Muscle layer of duodenum (tissue), 2 donors: ENCODE results near the gene MRPS6.

ENCODE experiments used
- H3K27ac ChIP-seq: one replicate; pipeline ENCODE4 v1.7.0; 2013; ENCODE audit warnings: mild to moderate bottlenecking, low read length
- H3K27me3 ChIP-seq: one replicate; pipeline ENCODE4 v1.7.0; 2013; ENCODE audit warnings: low read depth, mild to moderate bottlenecking, control low read depth, low read length
- H3K36me3 ChIP-seq, 2 donors: one replicate each; pipeline ENCODE4 v1.7.0; 2013; ENCODE audit warnings: low read length in 2 of 2, control low read depth in 1 of 2, mild to moderate bottlenecking in 1 of 2; ENCODE audit not compliant: insufficient read depth in 2 of 2, control insufficient read depth in 1 of 2
- H3K4me1 ChIP-seq, 2 donors: one replicate each; pipeline ENCODE4 v1.7.0; 2013; ENCODE audit warnings: low read length in 2 of 2, mild to moderate bottlenecking in 2 of 2, control low read depth in 1 of 2, moderate library complexity in 1 of 2; ENCODE audit not compliant: insufficient read depth in 2 of 2, control insufficient read depth in 1 of 2
- H3K4me3 ChIP-seq, 2 donors: one replicate each; pipeline ENCODE4 v1.7.0; 2013; ENCODE audit warnings: low read length in 2 of 2, low read depth in 1 of 2, mild to moderate bottlenecking in 1 of 2
- H3K9me3 ChIP-seq, 2 donors: one replicate each; pipeline ENCODE4 v1.7.0; 2013; ENCODE audit warnings: low read length in 2 of 2, control low read depth in 1 of 2, mild to moderate bottlenecking in 1 of 2; ENCODE audit not compliant: control insufficient read depth in 1 of 2
- donor health status: healthy.

The MRPS6 gene

GRCh38 chr21:34039678-34040382 lies 33.5 kb upstream of the MRPS6 start:
- H3K4me3 ChIP-seq = no peak overlapping the region
- H3K27ac ChIP-seq = no peak overlapping the region
- H3K4me1 ChIP-seq = no peaks in the 10 kb centered on the region
- no peaks in the 10 kb centered on the region for H3K27me3 ChIP-seq
- H3K9me3 ChIP-seq = no peaks in the 10 kb centered on the region
- H3K36me3 ChIP-seq = no peaks in the 10 kb centered on the region

DNA sequence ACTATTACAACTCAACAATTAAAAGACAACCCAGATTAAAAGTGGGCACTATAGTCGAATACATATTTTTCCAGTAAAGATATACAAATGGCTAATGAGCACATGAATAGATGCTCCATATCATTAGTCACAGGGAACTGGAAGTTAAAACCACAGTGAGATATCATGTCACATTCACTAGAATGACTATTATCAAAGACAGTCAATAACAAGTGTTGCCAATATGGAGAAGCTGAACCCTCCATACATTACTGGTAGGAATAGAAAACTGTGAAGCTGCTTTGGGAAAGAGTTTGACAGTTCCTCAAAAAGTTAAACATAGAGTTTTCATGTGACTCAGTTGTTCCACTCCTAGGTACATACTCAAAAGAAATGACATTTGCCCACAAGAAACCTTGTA lies 30.6 kb upstream of the MRPS6 start:
- Histone ChIP-seq H3K27ac (no peak overlapping the region), H3K27me3 (no peaks in the 10 kb centered on the region), H3K4me3 (no peak overlapping the region), H3K9me3 (no peaks in the 10 kb centered on the region), H3K36me3 (no peaks in the 10 kb centered on the region), H3K4me1 (no peaks in the 10 kb centered on the region)

GRCh38 chr21:34043333-34043732 lies 30.0 kb upstream of the MRPS6 start:
- H3K27ac ChIP-seq = no peak overlapping the region

GRCh38 chr21:34046917-34047316 lies 26.5 kb upstream of the MRPS6 start:
- Histone ChIP-seq H3K4me1 (no peaks in the 10 kb centered on the region), H3K4me3 (no peak overlapping the region), H3K36me3 (no peaks in the 10 kb centered on the region), H3K27me3 (no peaks in the 10 kb centered on the region), H3K27ac (no peak overlapping the region), H3K9me3 (no peaks in the 10 kb centered on the region)

More at GRCh38 chr21:34043333-34043732, 30.0 kb upstream of the MRPS6 start:
- no peaks in the 10 kb centered on the region for H3K27me3 ChIP-seq
- H3K4me1 ChIP-seq = no peaks in the 10 kb centered on the region
- no peaks in the 10 kb centered on the region for H3K36me3 ChIP-seq
- H3K4me3 ChIP-seq = no peak overlapping the region
- H3K9me3 ChIP-seq = no peaks in the 10 kb centered on the region

DNA sequence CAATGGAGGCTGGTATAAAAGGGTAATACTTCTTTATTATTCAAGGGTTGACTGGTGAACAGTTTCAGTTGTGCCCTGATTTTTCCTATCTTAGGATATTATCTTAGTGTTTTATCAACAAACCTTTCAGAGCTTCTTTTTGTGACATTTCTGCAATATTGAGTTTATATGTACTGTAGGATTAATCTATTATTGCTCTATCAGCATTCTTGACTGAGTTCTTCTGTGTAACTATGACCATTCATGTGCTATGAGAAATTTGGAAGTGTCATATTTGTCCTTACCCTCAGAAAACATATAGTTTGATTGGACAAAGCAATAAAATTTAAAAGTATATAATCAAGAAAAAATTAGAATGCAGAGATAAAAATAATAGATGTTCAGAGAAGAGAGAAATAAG lies 25.5 kb upstream of the MRPS6 start:
- Histone ChIP-seq H3K4me3 (no peak overlapping the region), H3K27me3 (no peaks in the 10 kb centered on the region), H3K36me3 (no peaks in the 10 kb centered on the region), H3K4me1 (no peaks in the 10 kb centered on the region), H3K9me3 (no peaks in the 10 kb centered on the region), H3K27ac (no peak overlapping the region)

DNA sequence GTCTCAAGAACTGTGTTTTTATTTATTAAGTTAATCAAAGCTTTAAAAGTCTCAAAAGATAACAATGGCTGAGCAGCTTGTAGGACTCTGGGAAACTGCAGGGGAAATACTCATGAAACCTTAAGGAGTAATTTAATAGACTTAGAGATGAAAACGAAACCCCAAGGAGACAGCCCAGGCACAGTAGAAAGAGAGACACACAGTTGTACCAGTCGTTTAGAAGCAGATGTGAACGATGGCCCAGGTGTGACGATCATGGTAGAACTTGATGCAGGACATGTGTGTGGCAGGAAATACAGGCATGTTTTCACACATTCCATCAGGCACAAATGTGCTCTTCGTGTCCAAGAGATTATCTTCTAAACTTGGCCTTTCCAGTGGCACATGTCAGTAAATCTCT lies 21.2 kb upstream of the MRPS6 start:
- no peaks in the 10 kb centered on the region for H3K9me3 ChIP-seq

DNA sequence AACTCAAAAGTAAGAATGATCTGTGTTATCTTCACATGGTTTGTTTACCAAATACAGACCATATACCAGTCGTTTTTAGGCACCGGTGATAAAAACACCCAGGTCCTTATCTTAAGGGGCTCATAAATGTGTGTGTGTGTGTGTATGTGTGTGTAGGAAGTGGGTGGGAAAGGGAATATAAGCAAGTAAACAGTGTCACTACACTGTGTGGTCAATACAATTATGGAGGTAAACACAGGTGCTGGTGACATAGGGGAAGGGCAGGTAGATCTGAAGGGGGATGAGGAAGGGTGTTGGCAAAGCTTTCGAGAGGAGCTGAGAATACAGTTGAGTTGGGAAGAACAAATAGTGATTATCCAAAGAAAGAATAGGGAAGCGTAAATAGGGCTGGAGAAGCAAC lies 19.1 kb upstream of the MRPS6 start:
- H3K27me3 ChIP-seq = no peaks in the 10 kb centered on the region

More for the DNA sequence above, 21.2 kb upstream of the MRPS6 start:
- Histone ChIP-seq H3K27ac (no peak overlapping the region), H3K4me1 (no peaks in the 10 kb centered on the region), H3K27me3 (no peaks in the 10 kb centered on the region), H3K4me3 (no peak overlapping the region), H3K36me3 (no peaks in the 10 kb centered on the region)

DNA sequence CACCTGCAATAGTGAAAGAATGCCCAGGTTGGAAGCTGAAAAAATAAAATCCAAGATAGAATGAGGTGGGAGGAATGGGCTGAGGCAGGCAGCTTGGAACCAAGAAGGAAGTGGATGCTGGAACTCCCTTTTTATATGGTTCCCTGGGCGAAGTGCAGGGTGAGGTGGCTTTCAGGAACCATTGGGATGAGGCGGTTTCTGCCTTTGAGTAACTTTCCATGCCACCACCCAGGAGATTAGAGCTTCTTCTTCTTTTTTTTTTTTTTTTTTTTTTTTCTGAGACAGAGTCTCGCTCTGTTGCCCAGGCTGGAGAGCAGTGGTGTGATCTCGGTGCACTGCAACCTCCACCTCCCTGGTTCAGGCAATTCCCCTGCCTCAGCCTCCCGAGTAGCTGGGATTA lies 17.8 kb upstream of the MRPS6 start:
- Histone ChIP-seq H3K4me3 (no peak overlapping the region), H3K27ac (no peak overlapping the region), H3K9me3 (no peaks in the 10 kb centered on the region), H3K36me3 (no peaks in the 10 kb centered on the region), H3K4me1 (no peaks in the 10 kb centered on the region), H3K27me3 (no peaks in the 10 kb centered on the region)

More for the DNA sequence above, 19.1 kb upstream of the MRPS6 start:
- no peaks in the 10 kb centered on the region for H3K9me3 ChIP-seq
- no peaks in the 10 kb centered on the region for H3K36me3 ChIP-seq
- no peak overlapping the region for H3K27ac ChIP-seq
- H3K4me3 ChIP-seq = no peak overlapping the region
- no peaks in the 10 kb centered on the region for H3K4me1 ChIP-seq

GRCh38 chr21:34061983-34062382 lies 11.4 kb upstream of the MRPS6 start:
- Histone ChIP-seq H3K4me1 (no peaks in the 10 kb centered on the region), H3K27ac (no peak overlapping the region), H3K4me3 (no peak overlapping the region), H3K9me3 (no peaks in the 10 kb centered on the region), H3K36me3 (no peaks in the 10 kb centered on the region), H3K27me3 (no peaks in the 10 kb centered on the region)

- Histone ChIP-seq H3K4me1 (no peaks in the 10 kb centered on the region), H3K27ac (no peak overlapping the region), H3K36me3 (no peaks in the 10 kb centered on the region), H3K9me3 (no peaks in the 10 kb centered on the region), H3K27me3 (no peaks in the 10 kb centered on the region), H3K4me3 (no peak overlapping the region)
Measured at GRCh38 chr21:34065027-34065426, 8.4 kb upstream of the MRPS6 start.

GRCh38 chr21:34071683-34072082 lies 1.7 kb upstream of the MRPS6 start:
- no peak overlapping the region for H3K27ac ChIP-seq
- H3K9me3 ChIP-seq = no peaks in the 10 kb centered on the region
- no peaks in the 10 kb centered on the region for H3K27me3 ChIP-seq
- H3K36me3 ChIP-seq = no peaks in the 10 kb centered on the region
- peaks cover 13 to 22% of the 10 kb centered on the region in 2 donors for H3K4me1 ChIP-seq
- no peak overlapping the region for H3K4me3 ChIP-seq
